HFF-Myc (cell line): ENCODE measurements around the gene GLI3.

ENCODE experiments used
- DNase-seq: peaks from one replicate; pipeline ENCODE4 v3.0.0-alpha.2; 2011; ENCODE audit warnings: low read depth; ENCODE audit errors: extremely low read depth
- H3K4me3 ChIP-seq: replicated peaks from 2 replicates; pipeline ENCODE4 v1.5.1; 2011; ENCODE audit warnings: low read depth, mild to moderate bottlenecking, control low read depth, low read length
- CTCF ChIP-seq: IDR thresholded peaks from 2 replicates; pipeline ENCODE4 v1.5.1; 2012; ENCODE audit warnings: mild to moderate bottlenecking, low read depth, low read length, control low read depth; ENCODE audit errors: missing control alignments

GLI3 gene

GRCh38 chr7:42125321-42125720, 111.7 kb downstream of the GLI3 start:
- DNase-seq: no peak
- no peak for TF ChIP-seq CTCF
- no peak overlapping the region for H3K4me3 ChIP-seq

- DNase-seq: no peak
- TF ChIP-seq CTCF: no peak
- no peak overlapping the region for H3K4me3 ChIP-seq
These were observed 113.3 kb downstream of the GLI3 start for GRCh38 chr7:42123716-42124115.

GRCh38 chr7:42120191-42120590, 116.8 kb downstream of the GLI3 start:
- no peak overlapping the region for H3K4me3 ChIP-seq
- no peak for TF ChIP-seq CTCF
- DNase-seq: no peak

- no peak overlapping the region for H3K4me3 ChIP-seq
- TF ChIP-seq CTCF: no peak
- no peak for DNase-seq
These were observed 119.8 kb downstream of the GLI3 start for GRCh38 chr7:42117201-42117600.

- TF ChIP-seq CTCF: no peak
- DNase-seq: no peak
- H3K4me3 ChIP-seq: no peak overlapping the region
These were observed 121.2 kb downstream of the GLI3 start for GRCh38 chr7:42115795-42116194.

GRCh38 chr7:42110333-42110732, 126.7 kb downstream of the GLI3 start:
- no peak overlapping the region for H3K4me3 ChIP-seq
- no peak for TF ChIP-seq CTCF
- no peak for DNase-seq

- no peak overlapping the region for H3K4me3 ChIP-seq
- no peak for DNase-seq
- no peak for TF ChIP-seq CTCF
These were observed 128.0 kb downstream of the GLI3 start for GRCh38 chr7:42108803-42109528.
